Neural progenitor cell (in vitro differentiated cells): ENCODE measurements around the gene RBM34. TPM values are rescaled to one million over a fixed set of nuclear protein-coding genes. Genes with fewer than 3 reads are reported as not detected.

Experiments
- DNase-seq: peaks from one replicate; pipeline ENCODE4 v3.0.0-alpha.2; 2016; ENCODE audit warnings: low spot score
- H2AFZ ChIP-seq: fragments of 200-600 bp; sonication (generic); replicated peaks from 2 replicates; pipeline ENCODE4 v1.6.1; 2016; ENCODE audit warnings: antibody characterized with exemption
- H3F3A ChIP-seq: fragments of 200-600 bp; sonication (generic); 2 replicates; pipeline ENCODE4 v1.6.1; 2016; ENCODE audit warnings: antibody characterized with exemption, low read depth
- H3K27ac ChIP-seq: fragments of 200-600 bp; sonication (generic); 2 replicates; pipeline ENCODE4 v1.5.1; 2016; ENCODE audit warnings: mild to moderate bottlenecking
- H3K27me3 ChIP-seq: fragments of 200-600 bp; sonication (generic); 2 replicates; pipeline ENCODE4 v1.6.1; 2016; ENCODE audit warnings: mild to moderate bottlenecking, moderate library complexity
- H3K36me3 ChIP-seq: fragments of 200-600 bp; sonication (generic); 2 replicates; pipeline ENCODE4 v1.5.1; 2016
- H3K4me1 ChIP-seq: fragments of 200-600 bp; sonication (generic); 2 replicates; pipeline ENCODE4 v1.6.1; 2016; ENCODE audit warnings: mixed run types
- H3K4me2 ChIP-seq: fragments of 200-600 bp; sonication (generic); 2 replicates; pipeline ENCODE4 v1.6.1; 2016
- H3K4me3 ChIP-seq: fragments of 200-600 bp; sonication (generic); 2 replicates; pipeline ENCODE4 v1.5.1; 2016
- H3K79me2 ChIP-seq: fragments of 200-600 bp; sonication (generic); 2 replicates; pipeline ENCODE4 v1.6.1; 2016; ENCODE audit warnings: low read depth
- H3K9ac ChIP-seq: fragments of 200-600 bp; sonication (generic); 2 replicates; pipeline ENCODE4 v1.6.1; 2016
- H3K9me3 ChIP-seq: fragments of 200-600 bp; sonication (generic); 2 replicates; pipeline ENCODE4 v1.5.1; 2016; ENCODE audit warnings: low read depth
- H4K20me1 ChIP-seq: fragments of 200-600 bp; sonication (generic); 2 replicates; pipeline ENCODE4 v1.6.1; 2016; ENCODE audit warnings: low read depth
- H3K27ac Mint-ChIP-seq: 3 replicates; pipeline ENCODE4 v1.8.0; 2021; ENCODE audit warnings: mixed read lengths
- H3K27me3 Mint-ChIP-seq: 2 replicates; pipeline ENCODE4 v1.8.0; 2022; ENCODE audit warnings: low read depth, mild to moderate bottlenecking, inconsistent platforms, moderate library complexity, mixed read lengths; ENCODE audit not compliant: insufficient read depth
- H3K36me3 Mint-ChIP-seq: 3 replicates; pipeline ENCODE4 v1.8.0; 2021; ENCODE audit warnings: mixed read lengths
- H3K4me1 Mint-ChIP-seq: 3 replicates; pipeline ENCODE4 v1.8.0; 2021; ENCODE audit warnings: mixed read lengths
- H3K4me3 Mint-ChIP-seq: 3 replicates; pipeline ENCODE4 v1.8.0; 2021; ENCODE audit warnings: mild to moderate bottlenecking, moderate library complexity, mixed read lengths
- H3K9me3 Mint-ChIP-seq: 3 replicates; pipeline ENCODE4 v1.8.0; 2020; ENCODE audit warnings: mixed read lengths
- CTCF ChIP-seq: fragments of 200-600 bp; sonication (generic); IDR thresholded peaks from 2 replicates; pipeline ENCODE4 v1.5.1; 2017; ENCODE audit warnings: antibody characterized with exemption, mild to moderate bottlenecking
- EZH2 ChIP-seq: fragments of 200-600 bp; sonication (generic); IDR thresholded peaks from 2 replicates; pipeline ENCODE4 v1.6.1; 2017; ENCODE audit warnings: antibody characterized with exemption, mild to moderate bottlenecking, moderate library complexity
- EZH2phosphoT487 ChIP-seq: fragments of 200-600 bp; sonication (generic); IDR thresholded peaks from 2 replicates; pipeline ENCODE4 v1.6.1; 2017; ENCODE audit warnings: antibody characterized with exemption
- total RNA-seq: library from RNA; depleted of rRNA; stranded (reverse); fragments of >200 nt; gene quantifications from 2 replicates; pipeline ENCODE4 v1.2.3, GENCODE V29; 2015; ENCODE audit warnings: low replicate concordance

The RBM34 gene
- total RNA-seq, 1 donor from 2014 or later: 107 TPM

GRCh38 chr1:235142991-235143390, 18.1 kb downstream of the RBM34 start:
- no peaks in the 10 kb centered on the region for H3K9me3 Mint-ChIP-seq
- Histone ChIP-seq H3K79me2 (peaks cover 10% of the 10 kb centered on the region), H3K4me1 (no peaks in the 10 kb centered on the region), H2AFZ (no peak overlapping the region), H3K4me3 (no peak overlapping the region), H4K20me1 (no peaks in the 10 kb centered on the region), H3K36me3 (peaks cover 6% of the 10 kb centered on the region), H3K9ac (no peak overlapping the region), H3K27ac (no peak overlapping the region), H3K27me3 (no peaks in the 10 kb centered on the region), H3K9me3 (no peaks in the 10 kb centered on the region), H3F3A (no peaks in the 10 kb centered on the region), H3K4me2 (no peak overlapping the region)
- H3K4me3 Mint-ChIP-seq: no peak overlapping the region
- no peaks in the 10 kb centered on the region for H3K4me1 Mint-ChIP-seq
- peaks cover 32% of the 10 kb centered on the region for H3K36me3 Mint-ChIP-seq
- DNase-seq: no peak
- H3K27me3 Mint-ChIP-seq: peaks cover 2% of the 10 kb centered on the region
- no peak for TF ChIP-seq CTCF
- no peak for TF ChIP-seq EZH2phosphoT487
- no peak for TF ChIP-seq EZH2
- no peak overlapping the region for H3K27ac Mint-ChIP-seq

GRCh38 chr1:235139315-235139714, 21.7 kb downstream of the RBM34 start:
- Histone ChIP-seq H4K20me1 (no peaks in the 10 kb centered on the region), H3K27me3 (no peaks in the 10 kb centered on the region), H3F3A (no peaks in the 10 kb centered on the region), H3K4me1 (no peaks in the 10 kb centered on the region), H3K36me3 (peaks cover 2% of the 10 kb centered on the region), H3K9ac (no peak overlapping the region), H3K79me2 (peaks cover 10% of the 10 kb centered on the region), H3K27ac (no peak overlapping the region), H2AFZ (no peak overlapping the region), H3K9me3 (no peaks in the 10 kb centered on the region), H3K4me2 (no peak overlapping the region), H3K4me3 (no peak overlapping the region)
- TF ChIP-seq CTCF (no peak), EZH2phosphoT487 (no peak), EZH2 (no peak)
- Mint-ChIP-seq H3K27me3 (peaks cover 2% of the 10 kb centered on the region), H3K4me3 (no peak overlapping the region), H3K9me3 (no peaks in the 10 kb centered on the region), H3K27ac (no peak overlapping the region), H3K4me1 (no peaks in the 10 kb centered on the region), H3K36me3 (peaks cover 33% of the 10 kb centered on the region)
- DNase-seq: no peak

GRCh38 chr1:235138821-235139220, 22.2 kb downstream of the RBM34 start:
- H3K9me3 Mint-ChIP-seq: no peaks in the 10 kb centered on the region
- Histone ChIP-seq H3K4me1 (no peaks in the 10 kb centered on the region), H3K27ac (no peak overlapping the region), H3K36me3 (peaks cover 3% of the 10 kb centered on the region), H3K27me3 (no peaks in the 10 kb centered on the region), H3K9me3 (no peaks in the 10 kb centered on the region), H3F3A (no peaks in the 10 kb centered on the region), H4K20me1 (no peaks in the 10 kb centered on the region), H3K4me3 (no peak overlapping the region), H2AFZ (no peak overlapping the region), H3K4me2 (no peak overlapping the region), H3K9ac (no peak overlapping the region), H3K79me2 (peaks cover 9% of the 10 kb centered on the region)
- peaks cover 2% of the 10 kb centered on the region for H3K27me3 Mint-ChIP-seq
- no peak overlapping the region for H3K4me3 Mint-ChIP-seq
- H3K36me3 Mint-ChIP-seq: peaks cover 33% of the 10 kb centered on the region
- DNase-seq: no peak
- no peaks in the 10 kb centered on the region for H3K4me1 Mint-ChIP-seq
- TF ChIP-seq CTCF (no peak), EZH2 (no peak), EZH2phosphoT487 (no peak)
- no peak overlapping the region for H3K27ac Mint-ChIP-seq
